Articular chondrocyte of knee joint (primary cell): Measurements from ENCODE around the gene MAGEB4. TPM values are rescaled to one million over a fixed set of nuclear protein-coding genes. Genes with fewer than 3 reads are reported as not detected.

ENCODE experiments used
- total RNA-seq: library from RNA; depleted of rRNA; stranded (reverse); fragments of >200 nt; gene quantifications from 2 replicates; pipeline ENCODE4 v1.2.3, GENCODE V29; 2012

Gene MAGEB4, protein sequence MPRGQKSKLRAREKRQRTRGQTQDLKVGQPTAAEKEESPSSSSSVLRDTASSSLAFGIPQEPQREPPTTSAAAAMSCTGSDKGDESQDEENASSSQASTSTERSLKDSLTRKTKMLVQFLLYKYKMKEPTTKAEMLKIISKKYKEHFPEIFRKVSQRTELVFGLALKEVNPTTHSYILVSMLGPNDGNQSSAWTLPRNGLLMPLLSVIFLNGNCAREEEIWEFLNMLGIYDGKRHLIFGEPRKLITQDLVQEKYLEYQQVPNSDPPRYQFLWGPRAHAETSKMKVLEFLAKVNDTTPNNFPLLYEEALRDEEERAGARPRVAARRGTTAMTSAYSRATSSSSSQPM
- not detected in 2 replicates for total RNA-seq

DNA sequence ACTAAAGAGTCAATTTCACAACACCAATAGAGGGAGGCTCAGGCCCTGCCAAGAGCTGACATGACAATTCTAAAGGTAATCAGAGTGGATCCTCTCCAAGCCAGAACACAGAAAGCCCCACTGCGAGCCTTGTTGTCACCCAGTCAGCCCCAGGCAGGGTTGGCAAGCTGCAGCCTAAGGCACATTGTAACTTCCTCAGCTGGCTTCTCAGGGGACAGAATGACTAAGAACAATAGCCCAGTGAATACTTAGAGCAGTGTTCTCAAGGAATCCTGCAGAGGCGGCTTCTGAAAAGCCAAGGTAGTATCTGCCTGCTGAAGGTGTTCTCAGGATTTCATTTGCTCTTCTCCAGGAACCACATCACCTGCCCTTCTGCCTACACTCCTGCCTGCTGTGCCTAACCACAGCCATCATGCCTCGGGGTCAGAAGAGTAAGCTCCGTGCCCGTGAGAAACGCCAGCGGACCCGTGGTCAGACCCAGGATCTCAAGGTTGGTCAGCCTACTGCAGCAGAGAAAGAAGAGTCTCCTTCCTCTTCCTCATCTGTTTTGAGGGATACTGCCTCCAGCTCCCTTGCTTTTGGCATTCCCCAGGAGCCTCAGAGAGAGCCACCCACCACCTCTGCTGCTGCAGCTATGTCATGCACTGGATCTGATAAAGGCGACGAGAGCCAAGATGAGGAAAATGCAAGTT, at the start of gene MAGEB4:
Gene MAGEB4 (plus strand): TSS at position 277 of the 692 bp plus-strand sequence. CDS start 136 bp downstream, at position 413.

GRCh38 chrX:30215357-30215843, 26.4 kb upstream of the MAGEB4 start, which contains the start of gene MAGEB2:
Gene MAGEB2, plus strand, starts transcription at chrX:30215563. Its CDS starts 3,018 bp downstream, at chrX:30218581.

GRCh38 chrX:30230395-30230794, 11.4 kb upstream of the MAGEB4 start, which contains the start of gene MAGEB3:
Gene MAGEB3, plus strand, starts transcription at chrX:30230657. Its CDS starts 5,268 bp downstream, at chrX:30235925.

GRCh38 chrX:30246769-30247489, 5.1 kb downstream of the MAGEB4 start, which contains the start of gene MAGEB1:
Gene MAGEB1, plus strand, starts transcription at chrX:30247146. Its CDS starts 3,348 bp downstream, at chrX:30250494.

Other genes starting within 250 kb of the MAGEB4 start
- gene MAGEB2, start 26.4 kb upstream of the MAGEB4 start, total RNA-seq: not detected in 2 replicates
- not detected in 2 replicates for gene MAGEB3, start 11.3 kb upstream of the MAGEB4 start, total RNA-seq
- gene MAGEB1, start 5.1 kb downstream of the MAGEB4 start, total RNA-seq: not detected in 2 replicates
- not detected in 2 replicates for gene NR0B1, start 67.4 kb downstream of the MAGEB4 start, total RNA-seq